HEK293 (cell line): ENCODE data around the gene PITPNC1.

Source experiments
- CTCF ChIA-PET: fragments of 350-600 bp; formaldehyde crosslinking; extraction: SDS; loops from one replicate; lab custom pipeline; 2021; ENCODE audit warnings: antibody characterized with exemption; lab: Yijun Ruan, JAX
- POLR2A ChIA-PET: fragments of 300-600 bp; formaldehyde crosslinking; extraction: SDS; loops from one replicate; lab custom pipeline; 2020; ENCODE audit warnings: antibody characterized with exemption, inconsistent platforms; lab: Yijun Ruan, JAX
- H3K27ac ChIP-seq: fragments of 200-500 bp; sonication (Bioruptor generic); 2 replicates; pipeline ENCODE4 v1.5.1; 2014; ENCODE audit warnings: low read depth, low read length, control low read depth, inconsistent platforms; ENCODE audit errors: extremely low read depth
- H3K36me3 ChIP-seq, 2 experiments: fragments of 200-500 bp in 1 of 2; sonication (Bioruptor generic) in 1 of 2; 1 replicate in 1 of 2; 2 replicates in 1 of 2; pipeline ENCODE4 v1.5.1; 2014 to 2017; ENCODE audit warnings: inconsistent platforms in 2 of 2, low read length in 2 of 2; ENCODE audit not compliant: control insufficient read depth in 2 of 2, insufficient read depth in 1 of 2
- H3K4me1 ChIP-seq: fragments of 200-500 bp; sonication (Bioruptor generic); 2 replicates; pipeline ENCODE4 v1.5.1; 2014; ENCODE audit warnings: mild to moderate bottlenecking, low read length, inconsistent platforms; ENCODE audit not compliant: control insufficient read depth, insufficient read depth
- H3K4me3 ChIP-seq: 2 replicates; pipeline ENCODE4 v1.5.1; 2011; ENCODE audit warnings: low read depth, mild to moderate bottlenecking, control low read depth, low read length, moderate library complexity
- H3K9me3 ChIP-seq: fragments of 200-500 bp; sonication (Bioruptor generic); 2 replicates; pipeline ENCODE4 v1.5.1; 2014; ENCODE audit warnings: low read depth, low read length, inconsistent platforms; ENCODE audit not compliant: control insufficient read depth, insufficient read depth
- BCL11B ChIP-seq: fragments of 450-650 bp; formaldehyde crosslinking; IDR thresholded peaks from 2 replicates; pipeline ENCODE4 v1.5.1; 2016; ENCODE audit warnings: low read depth, missing biosample characterization, missing genetic modification characterization
- GLI2 ChIP-seq: fragments of 450-650 bp; formaldehyde crosslinking; IDR thresholded peaks from 2 replicates; pipeline ENCODE4; 2017; ENCODE audit warnings: missing biosample characterization, missing genetic modification characterization, low read depth, borderline replicate concordance
- HOXC10 ChIP-seq: sonication (generic); formaldehyde crosslinking; IDR thresholded peaks from 2 replicates; pipeline ENCODE4 v1.8.1; 2023; ENCODE audit warnings: mild to moderate bottlenecking, missing genetic modification reagents
- MYNN ChIP-seq: fragments of 450-650 bp; formaldehyde crosslinking; IDR thresholded peaks from 2 replicates; pipeline ENCODE4 v1.5.1; 2016; ENCODE audit warnings: missing biosample characterization, missing genetic modification characterization, borderline replicate concordance
- PRDM1 ChIP-seq: fragments of 450-650 bp; formaldehyde crosslinking; IDR thresholded peaks from 2 replicates; pipeline ENCODE4; 2016; ENCODE audit warnings: missing biosample characterization, missing genetic modification characterization
- ZBTB21 ChIP-seq: fragments of 450-650 bp; formaldehyde crosslinking; IDR thresholded peaks from 2 replicates; pipeline ENCODE4 v1.5.1; 2017; ENCODE audit warnings: missing biosample characterization, missing genetic modification characterization
- ZNF132 ChIP-seq: fragments of 450-650 bp; formaldehyde crosslinking; IDR thresholded peaks from 2 replicates; pipeline ENCODE4 v1.5.1; 2017; ENCODE audit warnings: missing biosample characterization, missing genetic modification characterization, borderline replicate concordance
- ZNF140 ChIP-seq: fragments of 450-650 bp; formaldehyde crosslinking; IDR thresholded peaks from 2 replicates; pipeline ENCODE4 v1.5.1; 2016; ENCODE audit warnings: missing biosample characterization, missing genetic modification characterization
- ZNF211 ChIP-seq: fragments of 450-650 bp; formaldehyde crosslinking; IDR thresholded peaks from 2 replicates; pipeline ENCODE4 v1.5.1; 2016; ENCODE audit warnings: low read depth, missing biosample characterization, missing genetic modification characterization
- ZNF266 ChIP-seq: fragments of 450-650 bp; formaldehyde crosslinking; IDR thresholded peaks from 2 replicates; pipeline ENCODE4 v1.5.1; 2016; ENCODE audit warnings: missing biosample characterization, missing genetic modification characterization, low read depth
- ZNF416 ChIP-seq: fragments of 450-650 bp; formaldehyde crosslinking; IDR thresholded peaks from 2 replicates; pipeline ENCODE4 v1.5.1; 2016; ENCODE audit warnings: missing biosample characterization, missing genetic modification characterization
- ZNF473 ChIP-seq: fragments of 450-650 bp; formaldehyde crosslinking; IDR thresholded peaks from 2 replicates; pipeline ENCODE4 v1.5.1; 2017; ENCODE audit warnings: missing biosample characterization, missing genetic modification characterization
- ZNF555 ChIP-seq: fragments of 450-650 bp; formaldehyde crosslinking; conservative IDR thresholded peaks from 2 replicates; pipeline ENCODE4 v1.5.1; 2017; ENCODE audit warnings: missing biosample characterization, mild to moderate bottlenecking, missing genetic modification characterization, inconsistent platforms
- ZNF701 ChIP-seq: fragments of 450-650 bp; formaldehyde crosslinking; IDR thresholded peaks from 2 replicates; pipeline ENCODE4 v1.5.1; 2016; ENCODE audit warnings: missing biosample characterization, missing genetic modification characterization
- ZNF792 ChIP-seq: fragments of 450-650 bp; formaldehyde crosslinking; IDR thresholded peaks from 2 replicates; pipeline ENCODE4 v1.5.1; 2016; ENCODE audit warnings: missing biosample characterization, missing genetic modification characterization
- TF ChIP-seq, protein P1 (sequence below): fragments of 450-650 bp; IDR thresholded peaks from 2 replicates; pipeline ENCODE4 v1.5.1; 2018; ENCODE audit warnings: missing biosample characterization, mild to moderate bottlenecking, missing genetic modification characterization
- TF ChIP-seq, protein P2 (sequence below): fragments of 450-650 bp; formaldehyde crosslinking; IDR thresholded peaks from 2 replicates; pipeline ENCODE4 v1.5.1; 2017; ENCODE audit warnings: missing biosample characterization, mild to moderate bottlenecking, missing genetic modification characterization, moderate library complexity
- TF ChIP-seq, protein P3 (sequence below): fragments of 450-650 bp; formaldehyde crosslinking; IDR thresholded peaks from 2 replicates; pipeline ENCODE4 v1.5.1; 2016; ENCODE audit warnings: missing biosample characterization, missing genetic modification characterization
- TF ChIP-seq, protein P4 (sequence below): fragments of 450-650 bp; formaldehyde crosslinking; IDR thresholded peaks from 2 replicates; pipeline ENCODE4 v1.5.1; 2017; ENCODE audit warnings: missing biosample characterization, missing genetic modification characterization
- TF ChIP-seq, protein P5 (sequence below): fragments of 450-650 bp; formaldehyde crosslinking; optimal IDR thresholded peaks from 2 replicates; pipeline ENCODE3; 2016; ENCODE audit warnings: missing biosample characterization, mild to moderate bottlenecking, missing genetic modification characterization
- TF ChIP-seq, protein P6 (sequence below): fragments of 450-650 bp; formaldehyde crosslinking; IDR thresholded peaks from 2 replicates; pipeline ENCODE4 v1.5.1; 2017; ENCODE audit warnings: missing biosample characterization, missing genetic modification characterization

The PITPNC1 gene

DNA sequence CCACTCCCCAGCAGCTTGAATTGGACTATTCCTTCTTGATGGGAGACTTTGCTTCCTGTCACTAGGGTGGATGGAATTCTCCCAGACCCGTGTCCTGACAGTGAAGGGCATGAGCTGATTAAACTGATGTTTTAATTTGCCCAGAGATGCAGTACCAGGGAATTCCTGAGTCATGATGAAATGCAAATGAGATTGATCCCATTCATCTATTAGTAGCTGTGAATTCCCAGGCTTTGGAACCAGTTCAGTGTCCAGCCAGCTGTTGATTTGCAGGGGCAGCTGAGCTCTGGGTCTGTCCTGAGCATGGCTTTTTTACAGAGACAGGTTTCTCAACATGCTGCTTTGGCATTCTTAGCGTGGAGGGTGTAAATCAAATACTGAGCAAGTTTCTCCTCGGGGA, 157.9 kb downstream of the PITPNC1 start (continued):
- TF ChIP-seq ZNF266 (tag by site-specific recombination) (no peak), ZNF132 (tag by site-specific recombination) (no peak)
- TF ChIP-seq, protein P1, sequence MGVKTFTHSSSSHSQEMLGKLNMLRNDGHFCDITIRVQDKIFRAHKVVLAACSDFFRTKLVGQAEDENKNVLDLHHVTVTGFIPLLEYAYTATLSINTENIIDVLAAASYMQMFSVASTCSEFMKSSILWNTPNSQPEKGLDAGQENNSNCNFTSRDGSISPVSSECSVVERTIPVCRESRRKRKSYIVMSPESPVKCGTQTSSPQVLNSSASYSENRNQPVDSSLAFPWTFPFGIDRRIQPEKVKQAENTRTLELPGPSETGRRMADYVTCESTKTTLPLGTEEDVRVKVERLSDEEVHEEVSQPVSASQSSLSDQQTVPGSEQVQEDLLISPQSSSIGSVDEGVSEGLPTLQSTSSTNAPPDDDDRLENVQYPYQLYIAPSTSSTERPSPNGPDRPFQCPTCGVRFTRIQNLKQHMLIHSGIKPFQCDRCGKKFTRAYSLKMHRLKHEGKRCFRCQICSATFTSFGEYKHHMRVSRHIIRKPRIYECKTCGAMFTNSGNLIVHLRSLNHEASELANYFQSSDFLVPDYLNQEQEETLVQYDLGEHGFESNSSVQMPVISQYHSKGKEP (tag by site-specific recombination), result no peak
- TF ChIP-seq, protein P2, sequence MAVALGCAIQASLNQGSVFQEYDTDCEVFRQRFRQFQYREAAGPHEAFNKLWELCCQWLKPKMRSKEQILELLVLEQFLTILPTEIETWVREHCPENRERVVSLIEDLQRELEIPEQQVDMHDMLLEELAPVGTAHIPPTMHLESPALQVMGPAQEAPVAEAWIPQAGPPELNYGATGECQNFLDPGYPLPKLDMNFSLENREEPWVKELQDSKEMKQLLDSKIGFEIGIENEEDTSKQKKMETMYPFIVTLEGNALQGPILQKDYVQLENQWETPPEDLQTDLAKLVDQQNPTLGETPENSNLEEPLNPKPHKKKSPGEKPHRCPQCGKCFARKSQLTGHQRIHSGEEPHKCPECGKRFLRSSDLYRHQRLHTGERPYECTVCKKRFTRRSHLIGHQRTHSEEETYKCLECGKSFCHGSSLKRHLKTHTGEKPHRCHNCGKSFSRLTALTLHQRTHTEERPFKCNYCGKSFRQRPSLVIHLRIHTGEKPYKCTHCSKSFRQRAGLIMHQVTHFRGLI (tag by site-specific recombination), result no peak
- TF ChIP-seq, all 188 proteins: peak for 0

DNA sequence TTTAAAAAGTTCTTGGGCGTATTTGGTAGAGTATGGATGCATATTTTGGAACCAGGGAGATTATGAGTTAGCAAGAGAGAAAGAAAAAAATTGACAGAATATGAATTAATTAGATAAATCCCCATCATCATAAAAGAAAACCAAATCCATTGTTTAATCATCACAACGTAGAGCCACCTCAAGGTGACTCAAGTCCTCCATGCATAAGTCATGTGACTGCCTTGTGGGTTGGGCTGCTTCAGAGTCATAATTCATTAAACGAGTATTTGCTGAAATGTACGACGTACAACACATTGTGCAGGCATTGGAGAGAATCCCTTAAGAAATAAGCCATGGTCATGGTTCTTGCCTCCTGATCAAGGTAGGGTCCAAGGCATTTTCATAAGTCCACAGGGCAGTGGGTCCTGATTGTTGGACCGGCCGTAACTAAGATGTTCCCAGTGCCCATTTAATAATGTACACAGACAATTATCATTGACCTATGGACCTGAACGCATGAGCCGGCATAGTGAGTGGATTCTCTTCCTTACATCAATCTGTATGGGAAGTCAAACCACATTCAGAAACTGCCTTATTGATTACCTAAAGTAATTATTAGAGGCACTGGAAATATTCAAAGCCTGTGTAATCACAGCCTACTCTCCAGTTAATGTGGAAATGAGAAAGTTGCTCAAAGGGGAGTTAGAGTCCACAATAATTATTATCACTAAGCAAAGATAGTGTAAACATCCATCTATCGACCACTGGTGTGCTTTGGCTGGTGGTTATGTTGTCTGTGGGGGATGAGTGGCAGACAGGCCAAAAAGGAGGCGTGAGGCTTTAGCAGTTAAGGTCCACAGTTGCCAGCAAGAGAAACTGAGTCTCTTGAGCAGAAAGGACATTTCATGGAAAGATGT, 165.4 kb downstream of the PITPNC1 start:
- Histone ChIP-seq H3K4me3 (no peak overlapping the region), H3K36me3 (no peaks in the 10 kb centered on the region; a peak in 1 of 3 replicates), H3K4me1 (peaks cover 5% of the 10 kb centered on the region), H3K9me3 (no peaks in the 10 kb centered on the region), H3K27ac (no peak overlapping the region)
- CTCF ChIA-PET, result no interaction called here
- POLR2A ChIA-PET, result no interaction called here
- TF ChIP-seq ZNF555 (tag by site-specific recombination), result no peak
- TF ChIP-seq GLI2 (tag by site-specific recombination), result no peak
- no peak for TF ChIP-seq PRDM1 (tag by site-specific recombination)
- TF ChIP-seq, protein P3, sequence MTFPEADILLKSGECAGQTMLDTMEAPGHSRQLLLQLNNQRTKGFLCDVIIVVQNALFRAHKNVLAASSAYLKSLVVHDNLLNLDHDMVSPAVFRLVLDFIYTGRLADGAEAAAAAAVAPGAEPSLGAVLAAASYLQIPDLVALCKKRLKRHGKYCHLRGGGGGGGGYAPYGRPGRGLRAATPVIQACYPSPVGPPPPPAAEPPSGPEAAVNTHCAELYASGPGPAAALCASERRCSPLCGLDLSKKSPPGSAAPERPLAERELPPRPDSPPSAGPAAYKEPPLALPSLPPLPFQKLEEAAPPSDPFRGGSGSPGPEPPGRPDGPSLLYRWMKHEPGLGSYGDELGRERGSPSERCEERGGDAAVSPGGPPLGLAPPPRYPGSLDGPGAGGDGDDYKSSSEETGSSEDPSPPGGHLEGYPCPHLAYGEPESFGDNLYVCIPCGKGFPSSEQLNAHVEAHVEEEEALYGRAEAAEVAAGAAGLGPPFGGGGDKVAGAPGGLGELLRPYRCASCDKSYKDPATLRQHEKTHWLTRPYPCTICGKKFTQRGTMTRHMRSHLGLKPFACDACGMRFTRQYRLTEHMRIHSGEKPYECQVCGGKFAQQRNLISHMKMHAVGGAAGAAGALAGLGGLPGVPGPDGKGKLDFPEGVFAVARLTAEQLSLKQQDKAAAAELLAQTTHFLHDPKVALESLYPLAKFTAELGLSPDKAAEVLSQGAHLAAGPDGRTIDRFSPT, result no peak
- no peak for TF ChIP-seq BCL11B
- TF ChIP-seq ZBTB21 (tag by site-specific recombination), result no peak
- no peak for TF ChIP-seq ZNF416 (tag by site-specific recombination)
- no peak for TF ChIP-seq ZNF140

DNA sequence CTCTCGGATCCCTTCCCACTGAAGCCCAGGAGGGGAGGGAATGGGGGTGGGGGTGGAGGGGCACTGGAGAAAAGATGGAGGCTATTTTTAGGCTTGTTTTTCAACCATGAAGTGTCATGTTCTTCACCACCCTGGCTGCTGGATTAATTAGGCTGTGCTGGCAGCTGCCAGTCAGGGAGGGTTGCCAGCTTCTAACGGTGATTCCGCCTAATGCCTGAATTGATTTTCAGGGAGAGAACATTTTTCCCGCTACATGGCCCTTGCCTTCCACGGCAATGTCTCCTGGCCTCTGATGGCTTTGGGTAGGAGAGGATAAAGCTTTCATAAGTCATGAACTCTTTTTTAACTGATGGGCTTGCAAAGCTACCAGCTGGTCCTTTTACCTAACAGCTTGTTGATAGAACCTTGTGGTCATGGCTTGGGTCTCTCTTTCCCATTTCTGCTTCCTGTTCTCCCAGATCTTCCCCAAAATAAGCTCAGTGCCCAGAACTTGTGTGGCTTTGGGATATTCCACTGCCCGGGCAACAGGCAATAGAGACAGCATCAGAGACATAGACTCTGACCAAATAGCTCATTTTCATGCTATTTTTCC, 167.4 kb downstream of the PITPNC1 start:
- H3K9me3 ChIP-seq, result no peaks in the 10 kb centered on the region
- POLR2A ChIA-PET, result no interaction called here
- H3K4me3 ChIP-seq, result no peak overlapping the region
- CTCF ChIA-PET, result interaction anchor here (0.6 kb wide), 2 partner anchors 74 to 158 kb away, joined by 3 to 4 read pairs; no protein-coding TSS in a partner anchor
- H3K4me1 ChIP-seq, result peaks cover 5% of the 10 kb centered on the region
- no peaks in the 10 kb centered on the region; a peak in 1 of 3 replicates for H3K36me3 ChIP-seq
- TF ChIP-seq, protein P4, sequence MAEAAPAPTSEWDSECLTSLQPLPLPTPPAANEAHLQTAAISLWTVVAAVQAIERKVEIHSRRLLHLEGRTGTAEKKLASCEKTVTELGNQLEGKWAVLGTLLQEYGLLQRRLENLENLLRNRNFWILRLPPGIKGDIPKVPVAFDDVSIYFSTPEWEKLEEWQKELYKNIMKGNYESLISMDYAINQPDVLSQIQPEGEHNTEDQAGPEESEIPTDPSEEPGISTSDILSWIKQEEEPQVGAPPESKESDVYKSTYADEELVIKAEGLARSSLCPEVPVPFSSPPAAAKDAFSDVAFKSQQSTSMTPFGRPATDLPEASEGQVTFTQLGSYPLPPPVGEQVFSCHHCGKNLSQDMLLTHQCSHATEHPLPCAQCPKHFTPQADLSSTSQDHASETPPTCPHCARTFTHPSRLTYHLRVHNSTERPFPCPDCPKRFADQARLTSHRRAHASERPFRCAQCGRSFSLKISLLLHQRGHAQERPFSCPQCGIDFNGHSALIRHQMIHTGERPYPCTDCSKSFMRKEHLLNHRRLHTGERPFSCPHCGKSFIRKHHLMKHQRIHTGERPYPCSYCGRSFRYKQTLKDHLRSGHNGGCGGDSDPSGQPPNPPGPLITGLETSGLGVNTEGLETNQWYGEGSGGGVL (tag by site-specific recombination), result no peak
- TF ChIP-seq ZNF211 (tag by site-specific recombination) (no peak), ZNF701 (tag by site-specific recombination) (no peak), MYNN (tag by site-specific recombination) (no peak), ZNF473 (tag by site-specific recombination) (no peak), ZNF792 (tag by site-specific recombination) (no peak), HOXC10 (no peak)
- TF ChIP-seq, protein P5, sequence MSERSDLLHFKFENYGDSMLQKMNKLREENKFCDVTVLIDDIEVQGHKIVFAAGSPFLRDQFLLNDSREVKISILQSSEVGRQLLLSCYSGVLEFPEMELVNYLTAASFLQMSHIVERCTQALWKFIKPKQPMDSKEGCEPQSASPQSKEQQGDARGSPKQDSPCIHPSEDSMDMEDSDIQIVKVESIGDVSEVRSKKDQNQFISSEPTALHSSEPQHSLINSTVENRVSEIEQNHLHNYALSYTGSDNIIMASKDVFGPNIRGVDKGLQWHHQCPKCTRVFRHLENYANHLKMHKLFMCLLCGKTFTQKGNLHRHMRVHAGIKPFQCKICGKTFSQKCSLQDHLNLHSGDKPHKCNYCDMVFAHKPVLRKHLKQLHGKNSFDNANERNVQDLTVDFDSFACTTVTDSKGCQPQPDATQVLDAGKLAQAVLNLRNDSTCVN (tag by site-specific recombination), result no peak
- TF ChIP-seq, protein P6, sequence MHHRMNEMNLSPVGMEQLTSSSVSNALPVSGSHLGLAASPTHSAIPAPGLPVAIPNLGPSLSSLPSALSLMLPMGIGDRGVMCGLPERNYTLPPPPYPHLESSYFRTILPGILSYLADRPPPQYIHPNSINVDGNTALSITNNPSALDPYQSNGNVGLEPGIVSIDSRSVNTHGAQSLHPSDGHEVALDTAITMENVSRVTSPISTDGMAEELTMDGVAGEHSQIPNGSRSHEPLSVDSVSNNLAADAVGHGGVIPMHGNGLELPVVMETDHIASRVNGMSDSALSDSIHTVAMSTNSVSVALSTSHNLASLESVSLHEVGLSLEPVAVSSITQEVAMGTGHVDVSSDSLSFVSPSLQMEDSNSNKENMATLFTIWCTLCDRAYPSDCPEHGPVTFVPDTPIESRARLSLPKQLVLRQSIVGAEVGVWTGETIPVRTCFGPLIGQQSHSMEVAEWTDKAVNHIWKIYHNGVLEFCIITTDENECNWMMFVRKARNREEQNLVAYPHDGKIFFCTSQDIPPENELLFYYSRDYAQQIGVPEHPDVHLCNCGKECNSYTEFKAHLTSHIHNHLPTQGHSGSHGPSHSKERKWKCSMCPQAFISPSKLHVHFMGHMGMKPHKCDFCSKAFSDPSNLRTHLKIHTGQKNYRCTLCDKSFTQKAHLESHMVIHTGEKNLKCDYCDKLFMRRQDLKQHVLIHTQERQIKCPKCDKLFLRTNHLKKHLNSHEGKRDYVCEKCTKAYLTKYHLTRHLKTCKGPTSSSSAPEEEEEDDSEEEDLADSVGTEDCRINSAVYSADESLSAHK (tag by site-specific recombination), result no peak
- H3K27ac ChIP-seq, result no peak overlapping the region
